GM21576 (cell line): Measurements from ENCODE around the gene PPIF.

Source experiments
- ATAC-seq: cut with Tn5 transposase; IDR thresholded peaks from one replicate; pipeline ENCODE4 v1.9.1; 2021; ENCODE audit warnings: mild to moderate bottlenecking, moderate library complexity; ENCODE audit not compliant: unreplicated experiment

The PPIF gene

DNA sequence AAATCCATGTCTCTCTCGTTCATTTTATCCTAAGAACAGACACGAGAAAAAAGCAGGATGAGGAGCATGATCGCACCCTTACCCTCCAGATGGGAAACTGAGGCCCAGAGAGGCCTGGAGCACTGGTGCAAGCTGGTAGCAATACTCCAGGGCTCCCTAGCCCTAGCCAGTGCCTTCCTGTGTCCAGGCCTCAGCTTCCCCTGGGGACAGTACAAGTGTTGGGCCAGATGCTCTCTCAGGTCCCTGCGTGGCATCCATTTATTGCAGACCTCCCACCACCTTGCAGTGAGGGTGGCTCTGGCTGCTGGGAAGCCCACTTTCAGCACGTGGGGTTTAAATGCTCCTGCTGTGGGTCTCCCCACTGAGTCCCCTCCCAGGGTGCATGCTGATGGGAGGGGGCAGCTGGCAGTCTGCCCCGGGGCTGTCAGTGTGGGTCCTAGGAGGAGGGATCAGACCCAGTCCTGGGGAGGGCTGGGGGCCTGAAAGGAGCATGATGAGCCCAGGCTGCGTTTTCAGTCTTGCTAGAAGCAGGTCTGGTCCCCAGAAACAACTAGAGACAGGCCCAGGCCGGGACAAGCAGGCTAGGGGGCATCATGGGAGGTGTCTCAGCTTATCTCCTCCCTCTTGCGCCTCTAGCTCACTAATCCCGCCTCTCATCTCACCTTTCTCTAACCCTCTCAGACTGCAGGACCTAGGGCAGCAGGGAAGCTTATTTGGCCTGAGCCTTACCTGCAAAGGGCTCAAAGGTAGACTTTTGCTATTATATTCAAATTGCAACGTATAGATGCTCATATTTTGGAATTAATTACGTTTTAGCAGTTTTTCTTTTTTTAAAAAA is 662 bp upstream of the PPIF start:
- ATAC-seq, result no peak

DNA sequence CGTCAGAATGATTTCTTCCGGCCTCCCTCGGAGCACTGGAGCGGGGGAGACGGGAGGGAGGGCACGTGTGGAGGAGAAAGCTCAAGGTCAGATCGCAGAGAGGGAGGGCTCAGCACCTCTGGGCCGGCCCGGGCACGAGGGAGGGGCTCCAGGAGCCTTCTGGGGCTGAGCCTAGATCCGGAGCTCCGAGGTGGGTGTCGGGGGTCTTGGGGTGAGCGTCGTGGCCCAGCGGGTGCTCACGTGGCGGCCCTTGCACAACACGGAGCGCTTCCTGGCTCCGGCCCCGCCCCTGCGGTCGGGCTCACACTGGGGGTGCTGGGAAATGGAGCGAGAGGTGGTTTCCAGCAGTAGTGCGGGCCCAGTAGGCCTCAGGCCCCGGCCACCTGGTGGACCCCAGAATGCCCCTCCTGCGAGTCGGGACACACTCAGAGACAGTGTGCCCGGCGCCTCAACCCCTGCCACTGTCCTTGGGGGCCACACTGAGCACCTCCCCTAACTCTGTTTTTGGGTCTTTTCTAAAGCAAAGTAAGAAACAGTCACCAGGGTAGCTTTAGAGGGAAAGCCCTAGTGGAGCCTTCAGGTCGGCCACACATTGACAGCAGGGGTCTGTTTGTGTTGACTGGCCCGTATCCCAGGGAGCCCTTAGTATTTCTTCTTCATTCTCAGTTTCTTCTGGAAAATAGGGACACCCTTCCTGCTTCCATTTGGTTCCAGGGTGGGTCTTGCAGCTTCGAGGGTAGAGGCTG is 798 bp downstream of the PPIF start:
- ATAC-seq, result peak; percentile 76

- no peak for ATAC-seq
Measured at GRCh38 chr10:79348640-79348988, 1.3 kb downstream of the PPIF start.

GRCh38 chr10:79349072-79349491 is 1.8 kb downstream of the PPIF start:
- no peak for ATAC-seq

- ATAC-seq, result no peak
Measured at GRCh38 chr10:79349766-79350406, 2.6 kb downstream of the PPIF start.

- no peak for ATAC-seq
Measured at GRCh38 chr10:79350407-79351154, 3.3 kb downstream of the PPIF start.

GRCh38 chr10:79351332-79351731 is 4.1 kb downstream of the PPIF start:
- no peak for ATAC-seq

DNA sequence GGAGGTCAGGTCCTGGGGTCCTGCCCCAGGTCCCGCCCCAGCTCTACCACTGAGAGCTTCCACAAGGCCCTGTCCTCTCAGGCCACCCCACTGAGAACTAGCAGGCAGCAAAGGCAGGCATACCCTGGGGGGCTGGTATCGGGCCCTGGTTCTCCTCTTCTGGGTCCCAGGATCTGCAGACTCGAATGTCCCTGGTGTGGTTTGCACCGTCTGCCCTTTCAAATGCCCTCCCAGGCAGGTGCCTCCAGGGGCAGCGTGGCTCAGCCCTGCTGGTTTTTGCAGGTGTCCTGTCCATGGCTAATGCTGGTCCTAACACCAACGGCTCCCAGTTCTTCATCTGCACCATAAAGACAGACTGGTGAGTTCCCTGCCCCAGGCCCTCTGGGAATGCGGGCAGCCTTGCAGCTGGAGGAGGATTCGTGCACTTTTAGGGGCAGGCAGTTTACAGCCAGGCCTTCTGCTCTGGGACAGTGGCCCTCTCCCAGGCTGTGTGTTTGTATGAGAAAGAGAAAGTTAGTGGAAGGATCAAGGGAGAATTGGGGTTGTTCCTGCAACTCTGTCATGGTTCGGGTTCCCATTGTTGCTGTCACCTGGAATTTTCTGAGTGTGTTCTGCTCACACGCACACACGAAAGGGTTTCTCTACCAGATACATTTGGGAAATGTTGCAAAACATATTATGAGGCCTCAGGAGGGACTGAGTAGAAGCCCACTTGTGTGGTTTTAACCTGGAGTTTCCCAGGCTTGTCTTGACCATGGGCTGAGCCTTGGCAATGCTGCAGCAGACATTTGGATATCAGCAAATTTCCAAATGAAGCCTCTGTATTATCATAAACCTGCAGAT is 5.0 kb downstream of the PPIF start:
- ATAC-seq, result no peak

- no peak for ATAC-seq
Measured at GRCh38 chr10:79353000-79353406, 5.7 kb downstream of the PPIF start.

GRCh38 chr10:79353726-79354125 is 6.5 kb downstream of the PPIF start:
- no peak for ATAC-seq

DNA sequence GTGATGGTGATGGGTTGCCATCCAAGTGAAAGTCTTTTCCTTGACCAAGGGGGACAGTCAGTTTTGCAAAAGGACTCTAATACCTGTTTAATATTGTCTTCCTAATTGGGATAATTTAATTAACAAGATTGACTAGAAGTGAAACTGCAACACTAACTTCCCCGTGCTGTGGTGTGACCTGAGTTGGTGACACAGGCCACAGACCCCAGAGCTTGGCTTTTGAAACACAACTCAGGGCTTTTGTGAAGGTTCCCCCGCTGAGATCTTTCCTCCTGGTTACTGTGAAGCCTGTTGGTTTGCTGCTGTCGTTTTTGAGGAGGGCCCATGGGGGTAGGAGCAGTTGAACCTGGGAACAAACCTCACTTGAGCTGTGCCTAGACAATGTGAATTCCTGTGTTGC is 6.9 kb downstream of the PPIF start:
- no peak for ATAC-seq

- no peak for ATAC-seq
Measured at GRCh38 chr10:79354615-79355014, 7.3 kb downstream of the PPIF start.

- ATAC-seq, result no peak
Measured at GRCh38 chr10:79355420-79356017, 8.2 kb downstream of the PPIF start.

GRCh38 chr10:79356104-79356503 is 8.8 kb downstream of the PPIF start:
- no peak for ATAC-seq

- ATAC-seq, result no peak
Measured at GRCh38 chr10:79357180-79357579, 9.9 kb downstream of the PPIF start.

GRCh38 chr10:79358811-79359210 is 11.5 kb downstream of the PPIF start:
- peak; percentile 46 for ATAC-seq

DNA sequence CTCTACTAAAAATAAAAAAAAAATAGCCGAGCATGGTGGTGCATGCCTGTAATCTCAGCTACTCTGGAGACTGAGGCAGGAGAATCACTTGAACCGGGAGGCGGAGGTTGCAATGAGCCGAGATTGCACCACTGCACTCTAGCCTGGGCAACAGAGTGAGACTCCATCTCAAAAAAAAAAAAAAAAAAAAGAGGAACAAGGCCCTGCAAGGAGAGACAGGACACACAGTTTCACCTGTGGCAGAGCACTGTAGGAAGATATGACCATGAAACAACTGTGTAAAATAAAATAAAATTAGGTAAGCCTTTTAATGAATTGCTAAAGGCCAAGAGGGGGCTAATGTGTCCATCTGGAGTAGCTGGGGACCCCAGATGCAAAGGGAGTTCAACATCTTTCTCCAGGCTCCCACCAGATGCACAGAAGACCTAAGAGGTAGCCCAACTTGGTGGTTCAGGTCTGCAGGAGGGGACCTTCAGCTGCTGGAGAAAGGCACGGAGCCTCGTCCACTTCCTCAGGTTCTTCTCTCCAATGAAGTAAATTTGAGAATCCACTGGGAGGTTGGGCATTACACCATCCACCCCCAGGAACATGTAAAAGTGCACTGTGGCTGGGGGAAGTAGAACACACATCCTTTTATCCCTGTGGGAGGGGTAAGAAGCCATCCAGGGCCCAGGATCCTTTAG is 12.7 kb downstream of the PPIF start:
- no peak for ATAC-seq

GRCh38 chr10:79360499-79361342 is 13.5 kb downstream of the PPIF start:
- ATAC-seq, result no peak
